ENCODE data around the gene ENTPD1.
A peak's percentile ranks its signal among the peaks of the same experiment; 100 is the strongest.
"Not testable (repeated sequence)": the region's sequence is repeated elsewhere in the genome, so short reads cannot be mapped to it uniquely, and the experiment has no call there.

ENTPD1 gene

DNA sequence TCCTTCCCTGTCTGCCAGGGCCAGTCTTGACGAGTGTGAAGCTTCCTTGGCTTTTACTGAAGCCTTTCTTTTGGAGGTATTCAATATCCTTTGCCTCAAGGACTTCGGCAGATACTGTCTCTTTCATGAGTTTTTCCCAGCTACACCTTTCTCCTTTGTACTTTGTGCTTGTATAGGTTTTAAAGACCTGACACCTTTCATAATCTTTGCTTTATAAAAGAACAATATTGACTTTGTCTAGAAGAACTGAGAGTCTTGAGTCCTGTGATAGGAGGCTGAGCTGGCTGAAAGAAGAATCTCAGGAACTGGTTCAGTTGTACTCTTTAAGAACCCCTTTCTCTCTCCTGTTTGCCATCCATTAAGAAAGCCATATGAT lies 110.5 kb downstream of the ENTPD1 start:
- no peak for DNase-seq (ENCODE audit: low spot score)

DNA sequence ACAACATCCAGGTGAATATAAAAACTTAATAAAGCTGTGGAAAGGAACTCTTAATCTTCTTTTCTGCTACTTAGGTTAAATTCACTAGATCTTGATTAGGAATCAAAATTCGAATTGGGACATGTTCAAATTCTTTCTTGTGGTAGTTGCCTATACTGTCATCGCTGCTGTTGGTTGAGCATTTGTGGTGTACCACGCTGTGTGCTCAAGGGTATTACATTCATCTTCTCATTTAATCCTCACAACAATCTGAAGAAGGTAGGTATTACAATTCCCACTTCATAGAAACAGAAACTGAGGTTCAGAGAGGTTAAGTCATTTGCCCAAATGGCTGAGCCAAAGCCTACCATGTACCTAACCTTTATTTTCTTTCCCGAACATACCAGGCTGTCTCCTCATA lies 111.9 kb downstream of the ENTPD1 start:
- no peak for DNase-seq (ENCODE audit: low spot score)

DNA sequence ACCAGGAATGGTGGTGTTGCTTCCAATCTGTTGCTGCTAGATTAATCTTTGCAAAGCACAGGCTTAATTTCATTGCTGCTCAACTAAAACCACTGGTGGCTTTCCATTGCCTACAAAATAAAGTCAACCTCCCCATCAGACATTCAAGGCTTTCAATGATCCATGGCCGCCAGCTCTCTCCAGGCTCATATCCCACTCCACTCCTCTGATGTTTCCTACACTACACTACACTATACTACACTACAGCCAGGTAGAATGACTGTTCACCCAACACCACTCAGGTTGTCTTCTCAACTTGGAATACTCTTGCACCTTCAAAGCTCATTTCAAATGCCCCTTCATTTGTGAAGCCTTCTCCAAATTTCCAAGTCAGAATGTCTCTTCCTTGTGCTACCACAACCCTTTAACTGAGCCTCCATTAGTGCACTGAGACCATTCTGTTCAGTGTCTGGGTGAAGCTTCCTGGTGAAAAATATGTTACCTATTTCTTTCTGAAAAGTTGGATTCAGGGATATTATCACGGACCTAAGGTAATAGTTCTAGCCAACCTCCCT lies 116.3 kb downstream of the ENTPD1 start:
- no peak for DNase-seq (ENCODE audit: low spot score)

DNA sequence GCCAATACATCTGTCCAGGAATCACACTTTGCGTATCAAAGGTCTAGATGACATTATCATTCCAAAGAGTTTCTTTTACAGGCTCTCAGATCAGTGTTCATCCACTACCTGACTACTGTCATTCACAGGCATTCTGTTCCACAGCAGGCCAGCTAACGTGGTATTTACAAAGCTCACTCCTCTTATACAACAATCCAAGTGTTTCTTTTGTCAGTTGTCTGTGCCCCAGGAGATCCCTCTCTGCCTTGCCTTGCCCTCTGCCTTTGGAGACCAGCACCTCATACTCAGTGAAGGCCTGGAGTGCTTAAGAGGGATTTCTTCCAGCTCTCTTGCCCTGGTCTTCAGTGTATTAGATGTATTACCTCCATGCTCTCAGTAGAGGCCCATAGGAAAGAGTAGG lies 117.2 kb downstream of the ENTPD1 start:
- no peak for DNase-seq (ENCODE audit: low spot score)

DNA sequence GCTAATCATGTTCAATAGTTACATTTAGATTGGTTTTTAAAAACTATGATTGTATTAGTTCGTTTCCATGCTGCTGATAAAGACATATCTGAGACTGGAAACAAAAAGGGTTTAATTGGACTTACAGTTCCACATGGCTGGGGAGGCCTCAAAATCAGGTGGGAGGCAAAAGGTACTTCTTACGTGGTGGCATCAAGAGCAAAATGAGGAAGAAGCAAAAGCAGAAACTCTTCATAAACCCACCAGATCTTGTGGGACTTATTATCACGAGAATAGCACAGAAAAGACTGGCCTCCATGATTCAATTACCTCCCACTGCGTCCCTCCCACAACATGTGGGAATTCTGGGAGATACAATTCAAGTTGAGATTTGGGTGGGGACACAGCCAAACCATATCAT lies 117.7 kb downstream of the ENTPD1 start:
- DNase-seq (ENCODE audit: low spot score): no peak

DNA sequence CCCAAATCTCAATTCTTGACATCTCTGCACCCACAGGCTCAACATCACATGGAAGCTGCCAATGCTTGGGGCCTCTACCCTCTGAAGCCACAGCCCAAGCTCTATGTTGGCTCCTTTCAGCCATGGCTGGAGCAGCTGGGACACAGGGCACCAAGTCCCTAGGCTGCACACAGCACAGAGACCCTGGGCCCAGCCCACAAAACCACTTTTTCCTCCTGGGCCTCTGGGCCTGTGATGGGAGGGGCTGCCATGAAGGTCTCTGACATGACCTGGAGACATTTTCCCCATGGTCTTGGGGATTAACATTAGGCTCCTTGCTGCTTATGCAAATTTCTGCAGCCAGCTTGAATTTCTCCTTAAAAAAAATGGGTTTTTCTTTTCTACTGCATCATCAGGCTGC lies 118.8 kb downstream of the ENTPD1 start:
- DNase-seq (ENCODE audit: low spot score): not testable (repeated sequence)

DNA sequence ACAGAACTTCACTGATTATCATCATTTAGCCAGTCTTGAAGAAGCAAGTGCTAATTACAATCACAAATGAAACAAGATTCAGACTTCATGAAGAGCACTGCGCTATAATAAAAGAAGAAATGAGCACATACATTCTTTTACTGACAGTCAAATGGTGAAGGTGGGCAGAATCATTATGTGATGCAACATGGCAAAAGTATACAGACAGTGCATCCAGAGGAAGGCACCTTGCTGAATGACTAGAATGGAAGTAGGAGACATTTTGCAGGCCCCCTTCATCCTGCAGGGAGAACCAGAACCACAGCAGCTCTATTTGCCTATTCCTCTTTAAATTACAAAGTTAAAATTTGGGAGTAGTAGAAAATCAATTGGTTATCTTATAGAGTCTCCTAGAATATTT lies 120.8 kb downstream of the ENTPD1 start:
- DNase-seq (ENCODE audit: low spot score): no peak

DNA sequence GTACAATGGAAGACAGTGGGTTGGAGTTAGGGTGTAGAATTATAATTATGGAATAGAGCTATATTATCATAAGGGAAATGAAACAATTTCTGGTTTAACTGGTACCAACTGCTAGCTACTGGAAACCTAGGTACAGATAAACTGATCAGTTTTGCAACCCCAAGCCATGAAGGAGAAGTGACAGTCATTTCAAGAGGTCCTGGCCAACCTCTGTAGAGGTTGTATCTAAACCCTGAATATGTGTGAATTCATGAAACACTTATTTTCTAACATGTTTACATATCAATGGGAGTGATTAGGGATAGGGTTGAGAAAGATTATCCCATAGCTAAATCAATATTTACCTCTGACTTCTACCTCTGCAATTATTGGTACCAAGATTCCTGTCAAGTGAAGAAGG lies 121.9 kb downstream of the ENTPD1 start:
- no peak for DNase-seq (ENCODE audit: low spot score)

DNA sequence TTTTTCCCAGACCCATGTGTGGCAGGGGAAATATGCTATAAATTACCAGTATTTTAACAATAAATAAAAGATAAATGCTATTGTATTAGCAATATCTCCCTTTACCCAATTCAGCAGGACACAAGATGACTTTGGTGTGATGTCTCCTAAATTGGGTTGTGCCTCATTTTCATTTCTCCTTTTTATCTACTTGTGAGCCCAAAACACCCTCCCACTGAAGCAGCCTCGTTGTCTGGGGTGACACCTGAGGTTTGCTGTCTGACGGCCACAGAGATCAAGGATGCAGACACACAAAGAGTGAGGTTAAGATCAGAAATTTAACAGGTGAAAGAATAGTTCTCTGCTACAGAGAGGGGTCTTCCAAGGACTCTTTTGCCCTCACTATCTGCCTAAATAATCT lies 124.7 kb downstream of the ENTPD1 start:
- DNase-seq (ENCODE audit: low spot score): no peak

DNA sequence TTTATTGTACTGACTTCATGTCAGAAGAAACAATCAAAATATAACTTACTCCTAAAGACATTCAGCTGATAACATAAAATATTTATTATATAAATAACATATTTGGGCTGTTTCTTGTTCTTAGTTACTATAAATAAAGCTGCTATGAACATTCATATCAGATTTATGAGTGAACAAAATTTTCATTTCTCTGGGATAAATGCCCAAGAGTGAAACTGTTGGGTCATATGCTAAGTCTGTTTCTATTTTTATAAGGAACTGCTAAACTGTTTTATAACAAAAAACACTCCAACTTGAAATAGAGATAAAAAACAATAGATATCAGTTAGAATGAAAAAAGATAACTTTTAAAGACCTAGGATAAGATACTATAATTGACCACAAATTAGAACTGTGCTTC lies 125.4 kb downstream of the ENTPD1 start:
- DNase-seq (ENCODE audit: low spot score): no peak

DNA sequence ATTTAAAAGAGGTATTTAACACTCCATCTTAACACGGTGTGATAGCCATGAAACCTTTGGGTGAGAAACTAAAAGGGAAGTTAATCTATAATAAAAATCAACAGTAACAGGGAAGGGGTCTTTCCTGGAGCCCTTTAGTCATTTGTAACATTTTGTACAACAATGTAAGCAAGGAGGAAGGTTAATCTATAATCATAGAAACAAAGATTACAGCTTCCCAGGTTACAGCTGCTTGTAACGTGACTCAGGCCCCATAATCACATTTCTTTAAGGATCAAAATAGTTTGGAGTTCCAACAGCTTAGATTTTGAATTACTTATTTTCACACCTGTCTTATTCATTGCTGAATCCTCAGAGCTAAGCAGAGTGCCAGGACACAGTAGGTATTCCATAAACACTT lies 133.9 kb downstream of the ENTPD1 start:
- DNase-seq (ENCODE audit: low spot score): no peak

DNA sequence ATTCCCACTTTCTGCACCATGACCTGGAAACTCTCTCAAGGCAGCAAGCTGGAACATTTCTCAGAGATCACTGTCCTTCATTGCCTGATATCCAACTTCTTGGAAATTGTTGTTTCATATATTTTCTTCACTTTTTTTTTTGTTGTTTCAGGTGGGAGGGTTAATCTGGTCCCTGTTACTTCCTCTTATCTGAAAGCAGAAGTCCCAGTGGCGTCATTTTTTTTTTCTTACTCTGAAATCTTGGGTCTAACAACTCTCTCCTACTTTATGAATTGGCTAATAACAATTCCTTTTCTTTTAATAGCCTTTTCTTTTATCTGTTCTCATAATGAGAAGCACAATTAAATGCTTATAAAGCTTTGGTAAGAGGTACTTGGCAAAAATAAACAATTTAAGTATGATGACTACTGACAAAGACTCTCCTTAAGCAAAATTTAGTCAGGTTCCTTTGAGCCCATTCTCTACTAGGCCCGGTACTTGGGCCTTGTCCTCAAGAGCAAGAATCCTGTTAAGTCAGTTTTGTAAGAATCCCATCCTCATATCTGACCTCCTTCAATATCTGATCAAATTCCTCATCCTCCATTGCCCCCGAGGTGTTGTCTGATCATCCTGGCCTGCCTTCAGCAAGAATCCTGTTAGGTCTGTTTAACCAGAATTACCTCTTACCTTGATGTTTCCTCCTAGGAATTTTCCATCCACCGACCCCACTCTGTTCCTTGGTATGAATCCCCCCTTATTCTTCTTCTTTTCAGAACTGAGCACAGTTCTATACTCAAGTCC lies 140.3 kb downstream of the ENTPD1 start:
- DNase-seq (ENCODE audit: low spot score): no peak

DNA sequence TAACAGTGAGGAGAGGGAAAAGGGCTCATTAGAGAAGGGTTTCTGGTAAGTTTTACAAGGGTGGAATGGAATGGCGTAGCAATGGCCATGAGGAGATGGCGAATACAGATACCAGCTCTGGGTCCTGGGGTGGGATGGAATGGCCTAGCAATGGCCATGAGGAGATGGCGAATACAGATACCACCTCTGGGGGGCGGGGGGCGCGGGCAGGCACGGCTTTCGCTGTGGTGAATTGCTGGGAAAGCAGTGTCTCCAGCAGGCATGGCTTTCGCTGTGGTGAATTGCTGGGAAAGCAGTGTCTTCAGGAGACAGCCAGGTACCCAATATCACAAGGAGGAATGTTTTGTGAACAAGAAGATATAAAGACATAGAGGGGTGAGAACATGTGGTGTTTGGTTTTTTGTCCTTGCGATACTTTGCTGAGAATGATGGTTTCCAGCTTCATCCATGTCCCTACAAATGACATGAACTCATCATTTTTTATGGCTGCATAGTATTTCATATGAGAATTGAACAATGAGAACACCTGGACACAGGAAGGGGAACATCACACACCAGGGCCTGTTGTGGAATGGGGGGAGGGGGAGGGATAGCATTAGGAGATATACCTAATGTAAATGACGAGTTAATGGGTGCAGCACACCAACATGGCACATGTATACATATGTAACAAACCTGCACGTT lies 150.1 kb downstream of the ENTPD1 start:
- not testable (repeated sequence) for DNase-seq (ENCODE audit: low spot score)

DNA sequence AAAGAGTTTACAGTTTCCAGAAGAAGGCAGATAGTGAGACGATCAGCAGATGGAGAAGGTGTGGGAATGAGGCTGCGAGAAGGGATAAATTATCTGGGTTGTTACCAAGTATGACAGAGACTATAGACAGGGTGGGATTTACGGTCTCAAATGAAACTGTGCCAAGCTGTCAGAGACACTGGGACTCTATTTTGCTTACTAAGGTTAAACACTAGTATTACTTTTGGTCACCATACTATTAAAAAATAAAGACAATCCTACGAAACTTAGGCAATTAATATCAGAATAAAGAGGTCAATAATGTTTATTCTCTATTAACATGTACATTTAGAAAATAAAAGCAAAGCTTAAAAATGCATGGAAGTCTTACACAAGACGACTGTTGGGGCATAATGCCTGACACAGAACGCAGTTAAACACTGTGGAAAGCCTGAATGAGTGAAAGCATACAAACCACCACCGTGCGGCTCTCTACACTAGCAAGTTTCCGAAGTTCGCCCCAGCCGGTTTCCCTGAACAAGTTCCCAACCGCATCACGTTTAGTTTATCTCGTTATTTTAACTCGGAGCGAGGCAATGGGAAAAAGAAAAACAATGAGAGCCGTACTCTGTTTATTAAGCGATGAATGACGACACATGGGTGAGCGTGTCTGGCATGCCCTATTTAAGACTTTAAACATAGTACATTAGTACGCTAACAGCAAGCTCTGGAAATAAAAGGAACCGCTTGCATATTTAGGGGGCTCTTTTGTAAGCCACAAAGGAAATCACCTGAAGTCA lies 150.9 kb downstream of the ENTPD1 start:
- DNase-seq (ENCODE audit: low spot score): peak; percentile 40

DNA sequence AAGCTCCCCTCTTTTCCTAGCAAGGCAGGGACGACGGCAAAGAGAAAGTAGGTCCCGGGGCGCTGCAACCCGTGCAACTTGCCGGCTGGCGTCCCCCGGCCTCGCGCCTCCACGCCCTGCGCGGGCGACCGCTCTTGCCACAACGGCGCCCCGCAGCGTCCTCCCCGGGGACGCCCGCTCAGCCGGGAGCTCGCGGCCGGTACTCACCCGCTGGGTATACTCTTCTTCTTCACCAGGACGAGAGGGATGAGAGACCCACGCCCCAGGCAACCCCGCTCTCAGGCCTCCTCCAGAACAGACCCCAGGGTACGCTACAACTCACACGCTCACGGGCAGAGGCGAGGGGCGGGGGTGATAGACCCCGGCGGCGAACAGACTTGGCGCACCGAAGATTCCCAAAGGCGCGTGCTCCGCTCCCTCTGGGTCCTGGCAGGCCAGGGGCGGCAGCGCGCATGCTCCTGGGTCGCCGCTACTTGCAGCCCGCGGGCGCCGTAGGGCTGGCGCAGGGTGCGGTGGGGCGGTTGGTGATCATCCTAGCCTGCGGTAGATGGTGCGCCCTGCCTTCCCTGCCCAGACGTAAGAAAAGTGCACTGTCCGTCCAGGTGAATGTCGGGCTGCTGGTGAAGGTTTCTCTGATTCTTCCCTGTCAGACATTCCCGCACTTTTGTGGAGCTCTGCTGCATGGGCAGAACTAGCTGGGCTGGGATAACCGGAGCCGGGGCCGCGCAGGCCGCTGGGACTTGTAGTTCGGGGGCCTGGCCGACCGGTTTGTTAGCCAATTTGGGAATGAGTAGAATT lies 151.7 kb downstream of the ENTPD1 start, which contains the start of gene CC2D2B:
Gene CC2D2B, plus strand, starts transcription at position 520 of the 798 bp plus-strand sequence. CDS start 3,349 bp downstream, outside the sequence.
- DNase-seq (ENCODE audit: low spot score): peak; percentile 41

DNA sequence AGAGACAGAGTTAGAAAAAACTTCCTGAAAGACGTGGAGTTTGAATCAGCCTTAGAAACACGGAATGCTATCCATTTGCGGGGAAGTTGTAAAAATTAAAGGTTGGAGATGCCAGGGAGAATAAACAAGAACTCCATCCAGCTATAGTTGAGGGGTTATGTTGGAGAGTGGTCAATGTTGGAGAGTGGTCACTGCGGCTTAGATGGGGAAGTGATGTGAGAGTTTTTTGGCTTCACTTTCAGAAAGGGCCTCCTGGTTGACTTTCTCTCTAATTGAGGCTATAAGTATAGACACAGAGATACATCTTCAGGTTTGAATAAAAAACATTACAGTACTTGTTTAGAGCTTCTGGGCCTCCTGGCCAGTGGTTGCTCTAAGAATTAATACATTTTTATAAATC lies 152.5 kb downstream of the ENTPD1 start:
- no peak for DNase-seq (ENCODE audit: low spot score)

DNA sequence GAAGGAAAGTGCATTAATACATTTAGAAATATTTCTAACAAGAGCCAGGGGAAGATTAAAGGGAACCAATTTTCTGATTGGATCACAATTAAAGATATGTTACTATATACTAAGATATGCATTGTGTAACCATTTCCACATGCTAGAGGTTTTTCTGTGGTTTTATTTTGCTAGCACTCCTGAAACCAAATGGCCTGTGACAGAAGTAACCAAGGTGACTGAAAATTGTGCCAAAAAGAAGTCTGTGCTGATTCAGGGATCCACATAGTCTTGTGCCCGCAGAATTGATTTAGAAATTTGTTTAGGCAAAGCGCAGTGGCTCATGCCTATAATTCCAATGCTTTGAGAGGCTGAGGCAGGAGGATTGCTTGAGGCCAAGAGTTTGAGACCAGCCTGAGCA lies 153.6 kb downstream of the ENTPD1 start:
- DNase-seq (ENCODE audit: low spot score): no peak

DNA sequence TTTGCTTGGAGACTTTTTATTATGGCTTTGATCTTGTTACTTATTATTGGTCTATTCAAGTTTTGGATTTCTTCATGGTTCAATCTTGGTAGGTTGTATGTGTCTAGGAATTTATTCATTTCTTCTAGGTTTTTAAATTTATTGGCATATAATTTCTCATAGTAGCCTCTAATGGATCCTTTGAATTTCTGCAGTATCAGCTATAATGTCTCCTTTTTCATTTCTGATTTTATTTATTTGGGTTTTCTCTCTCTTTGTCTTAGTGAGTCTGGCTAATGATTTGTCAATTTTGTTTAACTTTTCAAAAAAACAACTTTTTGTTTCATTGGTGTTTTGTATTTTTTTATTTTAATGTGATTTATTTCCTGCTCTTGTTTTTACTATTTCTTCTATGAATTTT lies 160.1 kb downstream of the ENTPD1 start:
- DNase-seq (ENCODE audit: low spot score): not testable (repeated sequence)
